ENCODE data around the gene ARRDC5.
"Not testable (repeated sequence)": the region's sequence is repeated elsewhere in the genome, so short reads cannot be mapped to it uniquely, and the experiment has no call there.

Gene ARRDC5

GRCh38 chr19:4896372-4896771 lies 6.3 kb downstream of the ARRDC5 start:
- Histone ChIP-seq H4K20me1 (ENCODE audit: insufficient read depth, low read length) (no peaks in the 10 kb centered on the region), H3K27ac (ENCODE audit: low read length) (no peak overlapping the region), H3K27me3 (ENCODE audit: insufficient read depth, low read length, poor library complexity) (no peaks in the 10 kb centered on the region), H3K4me1 (ENCODE audit: insufficient read depth, low read length) (no peaks in the 10 kb centered on the region), H3K4me3 (ENCODE audit: low read depth in 1 of 2, low read length in 2 of 2) (no peak overlapping the region), H3K4me2 (ENCODE audit: insufficient read depth, low read length) (no peak overlapping the region), H3K9ac (ENCODE audit: low read depth, low read length) (no peak overlapping the region), H3K79me2 (ENCODE audit: insufficient read depth, low read length) (no peaks in the 10 kb centered on the region), H3K9me3 (ENCODE audit: insufficient read depth, low read length, severe bottlenecking) (no peaks in the 10 kb centered on the region), H3K36me3 (ENCODE audit: insufficient read depth, low read length) (no peaks in the 10 kb centered on the region), H2AFZ (ENCODE audit: low read depth, low read length) (no peak overlapping the region)
- DNase-seq (no peak), ATAC-seq (ENCODE audit: insufficient read depth, low read depth) (no peak)
- TF ChIP-seq CTCF (IDR thresholded peaks at IDR 0.05; ENCODE audit: borderline replicate concordance, extremely low read depth, low read length, poor library complexity, severe bottlenecking): no peak
- TF ChIP-seq EZH2 (IDR thresholded peaks at IDR 0.05; ENCODE audit: borderline replicate concordance, low read depth, low read length, severe bottlenecking): no peak

GRCh38 chr19:4892962-4893361 lies 9.7 kb downstream of the ARRDC5 start:
- not testable (repeated sequence) for H3K79me2 ChIP-seq (ENCODE audit: insufficient read depth, low read length); H4K20me1 ChIP-seq (ENCODE audit: insufficient read depth, low read length); H3K4me1 ChIP-seq (ENCODE audit: insufficient read depth, low read length); H3K4me3 ChIP-seq (ENCODE audit: low read depth in 1 of 2, low read length in 2 of 2); H3K4me2 ChIP-seq (ENCODE audit: insufficient read depth, low read length); H3K9ac ChIP-seq (ENCODE audit: low read depth, low read length); DNase-seq; H3K27me3 ChIP-seq (ENCODE audit: insufficient read depth, low read length, poor library complexity); ATAC-seq (ENCODE audit: insufficient read depth, low read depth); H3K9me3 ChIP-seq (ENCODE audit: insufficient read depth, low read length, severe bottlenecking); H2AFZ ChIP-seq (ENCODE audit: low read depth, low read length); H3K27ac ChIP-seq (ENCODE audit: low read length); H3K36me3 ChIP-seq (ENCODE audit: insufficient read depth, low read length)

- no peak overlapping the region for H3K27ac ChIP-seq (ENCODE audit: low read length)
- H2AFZ ChIP-seq (ENCODE audit: low read depth, low read length): no peak overlapping the region
- TF ChIP-seq CTCF (IDR thresholded peaks at IDR 0.05; ENCODE audit: borderline replicate concordance, extremely low read depth, low read length, poor library complexity, severe bottlenecking) (no peak), EZH2 (IDR thresholded peaks at IDR 0.05; ENCODE audit: borderline replicate concordance, low read depth, low read length, severe bottlenecking) (no peak)
- DNase-seq: no peak
- no peaks in the 10 kb centered on the region for H3K79me2 ChIP-seq (ENCODE audit: insufficient read depth, low read length)
- H3K4me3 ChIP-seq (ENCODE audit: low read depth in 1 of 2, low read length in 2 of 2): no peak overlapping the region
- H3K4me1 ChIP-seq (ENCODE audit: insufficient read depth, low read length): no peaks in the 10 kb centered on the region
- no peak for ATAC-seq (ENCODE audit: insufficient read depth, low read depth)
- no peak overlapping the region for H3K9ac ChIP-seq (ENCODE audit: low read depth, low read length)
- H4K20me1 ChIP-seq (ENCODE audit: insufficient read depth, low read length): no peaks in the 10 kb centered on the region
- H3K9me3 ChIP-seq (ENCODE audit: insufficient read depth, low read length, severe bottlenecking): no peaks in the 10 kb centered on the region
- no peaks in the 10 kb centered on the region for H3K27me3 ChIP-seq (ENCODE audit: insufficient read depth, low read length, poor library complexity)
- H3K4me2 ChIP-seq (ENCODE audit: insufficient read depth, low read length): no peak overlapping the region
- H3K36me3 ChIP-seq (ENCODE audit: insufficient read depth, low read length): no peaks in the 10 kb centered on the region
These were observed 11.6 kb downstream of the ARRDC5 start for GRCh38 chr19:4891066-4891465.

GRCh38 chr19:4889034-4889815 lies 13.5 kb downstream of the ARRDC5 start:
- H3K4me2 ChIP-seq (ENCODE audit: insufficient read depth, low read length): no peak overlapping the region
- H3K79me2 ChIP-seq (ENCODE audit: insufficient read depth, low read length): no peaks in the 10 kb centered on the region
- ATAC-seq (ENCODE audit: insufficient read depth, low read depth) (no peak), DNase-seq (no peak)
- H3K4me1 ChIP-seq (ENCODE audit: insufficient read depth, low read length): no peaks in the 10 kb centered on the region
- H3K27me3 ChIP-seq (ENCODE audit: insufficient read depth, low read length, poor library complexity): no peaks in the 10 kb centered on the region
- no peaks in the 10 kb centered on the region for H3K9me3 ChIP-seq (ENCODE audit: insufficient read depth, low read length, severe bottlenecking)
- no peak overlapping the region for H3K4me3 ChIP-seq (ENCODE audit: low read depth in 1 of 2, low read length in 2 of 2)
- H4K20me1 ChIP-seq (ENCODE audit: insufficient read depth, low read length): no peaks in the 10 kb centered on the region
- H3K27ac ChIP-seq (ENCODE audit: low read length): no peak overlapping the region
- H3K9ac ChIP-seq (ENCODE audit: low read depth, low read length): no peak overlapping the region
- H2AFZ ChIP-seq (ENCODE audit: low read depth, low read length): no peak overlapping the region
- H3K36me3 ChIP-seq (ENCODE audit: insufficient read depth, low read length): no peaks in the 10 kb centered on the region
- TF ChIP-seq CTCF (IDR thresholded peaks at IDR 0.05; ENCODE audit: borderline replicate concordance, extremely low read depth, low read length, poor library complexity, severe bottlenecking) (no peak), EZH2 (IDR thresholded peaks at IDR 0.05; ENCODE audit: borderline replicate concordance, low read depth, low read length, severe bottlenecking) (no peak)

GRCh38 chr19:4887803-4888202 lies 14.9 kb downstream of the ARRDC5 start:
- H4K20me1 ChIP-seq (ENCODE audit: insufficient read depth, low read length); H2AFZ ChIP-seq (ENCODE audit: low read depth, low read length); H3K4me3 ChIP-seq (ENCODE audit: low read depth in 1 of 2, low read length in 2 of 2); DNase-seq; H3K36me3 ChIP-seq (ENCODE audit: insufficient read depth, low read length); ATAC-seq (ENCODE audit: insufficient read depth, low read depth); H3K79me2 ChIP-seq (ENCODE audit: insufficient read depth, low read length); H3K27me3 ChIP-seq (ENCODE audit: insufficient read depth, low read length, poor library complexity); H3K9me3 ChIP-seq (ENCODE audit: insufficient read depth, low read length, severe bottlenecking); H3K27ac ChIP-seq (ENCODE audit: low read length); H3K4me2 ChIP-seq (ENCODE audit: insufficient read depth, low read length); H3K4me1 ChIP-seq (ENCODE audit: insufficient read depth, low read length); H3K9ac ChIP-seq (ENCODE audit: low read depth, low read length): not testable (repeated sequence)

GRCh38 chr19:4884993-4885392 lies 17.7 kb downstream of the ARRDC5 start:
- H3K4me3 ChIP-seq (ENCODE audit: low read depth in 1 of 2, low read length in 2 of 2); H3K27me3 ChIP-seq (ENCODE audit: insufficient read depth, low read length, poor library complexity); H2AFZ ChIP-seq (ENCODE audit: low read depth, low read length); H3K4me1 ChIP-seq (ENCODE audit: insufficient read depth, low read length); H3K27ac ChIP-seq (ENCODE audit: low read length); H3K9ac ChIP-seq (ENCODE audit: low read depth, low read length); ATAC-seq (ENCODE audit: insufficient read depth, low read depth); H3K9me3 ChIP-seq (ENCODE audit: insufficient read depth, low read length, severe bottlenecking); H3K36me3 ChIP-seq (ENCODE audit: insufficient read depth, low read length); H3K4me2 ChIP-seq (ENCODE audit: insufficient read depth, low read length); H4K20me1 ChIP-seq (ENCODE audit: insufficient read depth, low read length); H3K79me2 ChIP-seq (ENCODE audit: insufficient read depth, low read length); DNase-seq: not testable (repeated sequence)
